CD4-positive, alpha-beta T cell treated with Interleukin-15 for 1 hour (primary cell): Measurements from ENCODE around the gene BIRC7.

ENCODE experiments used
- DNase-seq: peaks from one replicate; pipeline ENCODE4 v3.0.0-alpha.2; 2020

Gene BIRC7

GRCh38 chr20:63226042-63226943 lies 9.4 kb upstream of the BIRC7 start:
- DNase-seq: no peak

GRCh38 chr20:63227260-63227659 lies 8.4 kb upstream of the BIRC7 start:
- DNase-seq: no peak

GRCh38 chr20:63228806-63229205 lies 6.9 kb upstream of the BIRC7 start:
- no peak for DNase-seq

DNA sequence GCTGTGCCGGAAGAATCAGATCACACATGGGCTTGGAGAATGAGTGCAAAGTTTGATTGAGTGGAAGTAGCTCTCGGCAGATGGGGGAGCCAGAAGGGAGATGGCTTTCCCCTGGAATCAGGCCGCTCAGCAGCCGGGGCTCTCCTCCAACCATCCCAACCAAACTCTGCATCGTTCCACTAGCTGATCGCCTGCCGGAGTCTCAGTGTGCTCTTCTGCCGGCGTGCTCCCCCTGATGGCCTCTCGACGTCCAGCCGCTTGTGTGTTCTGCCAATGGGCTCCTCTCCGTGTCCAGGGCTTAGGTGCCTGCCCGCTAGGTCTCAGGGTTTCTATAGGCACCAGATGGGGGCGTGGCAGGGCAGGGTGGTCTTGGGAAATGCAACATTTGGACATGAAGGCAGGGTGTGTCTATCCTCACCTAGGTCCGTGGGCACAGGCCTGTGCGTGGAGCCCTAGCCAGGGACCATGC lies 4.9 kb upstream of the BIRC7 start:
- DNase-seq: no peak

DNA sequence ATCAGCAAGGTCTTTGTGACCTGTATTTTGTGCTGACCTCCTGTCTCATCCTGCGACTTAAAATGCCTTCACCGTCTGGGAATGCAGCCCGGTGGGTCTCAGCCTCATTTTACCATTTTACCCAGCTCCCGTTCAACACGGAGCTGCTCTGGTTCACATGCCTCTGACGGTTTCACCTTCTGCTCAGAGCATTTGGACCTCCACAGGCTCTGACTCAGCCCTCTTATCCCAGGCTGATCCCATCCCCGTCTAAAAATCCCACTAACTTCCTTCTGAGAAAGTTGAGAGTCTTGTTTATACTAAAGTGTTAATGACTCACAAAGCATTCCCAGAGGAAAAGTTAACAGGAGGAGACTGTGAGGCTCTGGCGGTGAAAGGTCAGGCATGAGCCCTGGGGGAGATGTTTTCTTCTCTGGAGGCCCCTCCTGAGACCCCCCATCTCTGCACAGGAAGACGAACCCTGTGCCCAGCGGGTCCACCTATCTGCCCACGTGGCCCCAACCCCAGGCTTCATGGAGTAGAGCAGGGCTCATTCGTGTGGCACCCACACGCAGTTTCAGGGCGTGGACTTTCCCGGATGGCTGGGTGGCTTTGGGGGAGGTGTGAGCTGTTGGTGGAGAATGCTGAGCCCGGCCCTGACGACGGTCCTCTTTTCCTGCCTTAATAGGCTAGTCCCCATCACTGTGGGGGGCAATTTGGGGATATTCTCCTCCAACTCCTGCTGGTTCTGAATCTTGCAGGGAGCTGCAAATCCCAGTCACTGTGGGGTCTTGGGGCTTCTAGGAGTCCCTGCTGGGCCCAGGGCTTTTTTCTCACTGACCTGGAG lies 3.3 kb upstream of the BIRC7 start:
- DNase-seq: no peak

GRCh38 chr20:63233061-63233344 lies 2.7 kb upstream of the BIRC7 start:
- no peak for DNase-seq

DNA sequence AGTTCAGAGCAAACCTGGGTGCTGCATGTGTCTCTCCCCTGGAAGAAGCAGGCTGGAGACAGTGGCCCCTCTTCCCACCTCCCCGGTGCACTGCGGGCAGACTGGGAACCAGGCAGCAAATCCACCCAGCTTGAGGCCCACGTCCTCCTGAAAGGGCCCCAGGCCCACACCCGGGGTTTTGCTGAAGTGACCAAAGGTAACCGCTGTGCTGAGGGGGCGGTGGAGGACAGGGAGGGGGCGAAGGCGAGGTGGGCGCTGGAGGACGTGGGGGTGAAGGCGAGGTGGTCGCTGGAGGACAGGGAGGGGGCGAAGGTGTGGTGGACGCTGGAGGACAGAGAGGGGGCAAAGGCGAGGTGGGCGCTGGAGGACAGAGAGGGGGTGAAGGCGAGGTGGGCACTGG lies 1.8 kb upstream of the BIRC7 start:
- DNase-seq: no peak

DNA sequence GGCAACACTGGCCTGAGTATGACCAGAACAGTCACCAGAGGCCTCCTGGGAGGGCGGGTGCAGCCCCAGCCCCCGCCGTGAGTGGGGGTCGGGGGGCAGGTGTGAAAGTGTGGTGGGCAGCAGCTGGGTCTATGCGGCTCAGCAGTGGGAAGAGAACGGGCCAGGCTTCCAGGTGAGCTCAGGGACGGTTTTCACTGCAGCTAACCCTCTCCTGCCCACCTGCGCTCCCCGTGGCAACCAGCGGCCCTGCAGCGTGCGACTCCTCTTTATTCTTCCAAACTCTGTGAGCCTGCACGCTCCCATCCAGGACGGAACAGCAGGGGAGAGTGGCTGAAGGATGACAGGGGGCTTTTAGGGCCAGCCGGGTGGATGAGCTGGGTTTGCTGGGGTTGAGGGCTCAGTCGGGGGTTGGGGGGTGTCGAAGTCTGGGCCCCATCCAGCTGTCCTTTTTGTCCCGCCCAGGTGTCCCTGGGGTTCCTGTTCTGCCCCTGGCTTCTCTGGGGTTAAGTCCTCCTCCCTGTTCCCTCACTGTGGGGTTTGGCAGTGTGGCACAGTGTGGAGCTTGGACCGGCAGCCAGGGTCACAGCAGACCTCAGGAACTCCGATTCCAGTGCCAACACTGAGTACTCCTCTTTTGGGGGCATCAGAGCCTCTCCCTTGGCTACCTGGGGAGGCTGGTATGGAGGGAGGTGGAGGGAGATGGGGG lies 859 bp upstream of the BIRC7 start:
- DNase-seq: no peak

GRCh38 chr20:63236116-63236837 lies 572 bp downstream of the BIRC7 start:
- DNase-seq: no peak

GRCh38 chr20:63238031-63238430 lies 2.3 kb downstream of the BIRC7 start:
- DNase-seq: no peak

DNA sequence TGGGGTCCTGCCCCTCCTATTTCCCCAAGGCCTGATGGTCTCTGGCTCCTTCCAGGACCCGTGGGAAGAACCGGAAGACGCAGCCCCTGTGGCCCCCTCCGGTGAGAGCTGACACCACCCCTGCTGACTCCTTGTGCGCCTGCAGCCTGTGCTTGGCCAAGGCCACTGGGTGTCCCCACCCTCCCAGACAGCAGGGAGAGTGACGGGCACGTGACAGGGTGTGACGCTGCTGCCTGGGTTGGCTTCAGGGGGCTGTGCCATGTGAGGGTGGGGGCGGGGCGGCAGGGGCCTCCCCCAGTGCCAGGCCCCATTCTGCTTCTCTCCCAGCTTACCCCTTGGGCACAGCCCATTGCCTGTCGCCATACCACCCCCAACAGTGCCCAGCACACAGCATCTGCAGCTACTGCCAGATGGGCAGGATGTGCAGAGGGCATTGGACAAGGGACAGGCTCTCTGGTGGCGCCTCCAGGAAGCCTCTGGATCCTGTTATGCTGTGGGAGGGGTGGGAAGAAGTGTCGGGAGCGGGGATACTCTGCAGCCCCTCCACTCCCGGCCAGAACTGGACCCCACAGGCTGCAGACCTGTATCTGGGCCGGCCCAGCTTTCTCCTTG lies 2.9 kb downstream of the BIRC7 start:
- no peak for DNase-seq

GRCh38 chr20:63239431-63239830 lies 3.7 kb downstream of the BIRC7 start:
- DNase-seq: no peak

- DNase-seq: no peak
Measured at GRCh38 chr20:63240004-63240403, 4.3 kb downstream of the BIRC7 start.

DNA sequence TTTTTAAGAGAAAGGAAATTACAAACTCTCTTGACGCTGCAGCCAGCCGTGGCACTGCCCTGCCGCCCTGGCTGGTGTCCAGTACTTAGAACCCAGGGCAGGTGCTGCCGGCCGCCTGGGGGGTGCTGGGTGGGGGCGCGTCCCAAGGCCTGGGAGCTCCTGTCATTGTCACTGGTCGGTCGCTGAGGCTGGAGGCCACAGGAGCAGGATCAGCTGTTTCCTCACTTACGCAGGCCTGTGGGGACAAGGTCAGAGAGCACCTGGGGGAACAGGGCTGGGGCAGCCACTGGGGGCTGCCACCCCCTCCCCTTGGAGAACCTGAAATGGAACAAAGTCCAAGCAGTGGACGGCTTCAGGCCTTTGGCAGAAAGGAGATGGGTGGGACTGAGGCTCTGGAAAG lies 5.6 kb downstream of the BIRC7 start:
- no peak for DNase-seq

- no peak for DNase-seq
Measured at GRCh38 chr20:63242736-63243135, 7.0 kb downstream of the BIRC7 start.

GRCh38 chr20:63243604-63244247 lies 8.0 kb downstream of the BIRC7 start:
- DNase-seq: no peak

DNA sequence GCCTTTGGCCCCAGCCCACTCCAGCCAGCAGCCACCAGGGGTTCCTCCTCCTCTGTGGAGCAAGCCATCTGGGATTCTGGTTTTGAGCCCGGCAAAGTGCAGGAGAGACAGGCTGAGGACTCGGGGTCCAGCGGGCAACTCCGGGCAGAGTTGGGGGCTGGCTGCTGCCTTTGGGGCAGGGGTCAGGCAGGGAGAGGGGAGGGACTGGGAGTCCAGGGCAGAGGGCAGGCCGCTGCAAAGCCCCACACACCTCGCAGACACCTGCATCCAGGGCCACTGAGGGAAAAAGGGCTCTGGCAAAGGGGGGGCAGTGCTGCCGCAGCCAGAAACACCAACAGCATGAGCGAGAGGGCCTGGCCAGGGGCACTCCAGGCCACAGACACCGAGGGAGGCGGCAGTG lies 8.8 kb downstream of the BIRC7 start:
- no peak for DNase-seq

DNA sequence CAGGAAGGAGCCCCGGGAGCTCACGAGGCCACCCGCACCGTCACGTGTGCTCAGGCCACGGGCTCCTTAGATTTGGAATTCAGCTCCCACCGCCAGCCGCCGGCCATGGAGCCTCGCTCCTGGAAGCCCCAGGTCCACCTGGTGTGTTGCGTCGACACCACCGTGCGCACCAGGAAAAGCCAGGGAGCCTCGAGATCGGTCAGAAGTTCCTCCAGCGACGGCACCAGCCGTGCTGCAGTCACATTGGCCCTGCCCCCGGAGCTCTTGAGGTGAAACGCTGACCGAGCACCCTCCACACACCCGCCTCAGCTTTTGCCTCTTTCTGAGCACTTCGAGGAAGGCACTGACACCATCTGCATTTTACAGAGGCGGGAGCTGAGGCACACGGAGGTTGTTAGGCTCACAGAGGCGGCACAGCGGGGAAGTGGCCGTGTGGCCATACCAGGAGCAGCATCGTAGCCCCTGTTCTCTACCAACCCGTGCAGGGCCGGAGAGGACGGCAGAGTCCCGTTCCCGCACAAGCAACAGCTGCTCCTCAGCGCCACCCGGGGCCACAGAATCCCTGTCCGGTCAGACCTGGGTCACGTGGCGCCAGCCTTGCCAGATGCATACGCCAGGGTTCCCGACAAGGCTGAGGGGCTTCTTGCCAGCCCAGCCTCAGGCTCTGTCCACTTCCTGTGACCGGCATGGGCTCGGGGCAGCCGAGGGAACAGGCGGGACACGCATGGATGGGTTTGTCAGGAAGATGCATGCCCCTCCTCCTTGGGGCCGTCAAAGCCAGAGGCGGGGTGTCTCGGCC lies 11.0 kb downstream of the BIRC7 start:
- DNase-seq: no peak

DNA sequence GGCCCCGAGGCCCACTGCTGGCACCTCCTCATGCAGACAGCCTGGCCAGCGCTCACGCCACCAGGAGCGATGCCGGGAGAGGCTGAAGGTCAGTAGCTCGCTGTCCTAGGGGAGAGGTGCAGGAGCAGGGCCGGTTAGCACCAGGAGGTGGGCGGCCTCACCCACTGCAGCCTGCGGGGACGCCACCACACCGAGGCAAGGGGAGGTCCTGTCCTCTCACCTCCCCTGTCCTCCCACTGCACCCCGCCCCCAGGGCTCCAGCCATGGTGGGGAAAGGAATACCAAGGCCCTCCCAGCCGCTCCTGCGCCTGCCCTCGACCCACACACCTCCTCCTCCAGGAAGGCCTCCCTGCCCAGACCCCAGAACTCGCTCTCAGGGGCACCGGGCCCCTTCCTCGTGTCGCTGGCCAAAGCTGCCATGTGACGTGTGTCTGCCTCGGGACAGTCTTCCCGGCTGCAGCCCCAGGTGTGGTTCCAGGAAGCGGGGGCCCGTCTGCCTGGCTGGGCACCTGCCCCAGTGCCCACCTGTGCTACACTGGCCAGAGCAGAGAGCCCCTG lies 12.0 kb downstream of the BIRC7 start:
- no peak for DNase-seq

GRCh38 chr20:63248835-63249591 lies 13.3 kb downstream of the BIRC7 start:
- no peak for DNase-seq
